Dermis microvascular lymphatic vessel endothelial cell (primary cell): ENCODE measurements around the gene GOPC. TPM values are rescaled to one million over a fixed set of nuclear protein-coding genes. Genes with fewer than 3 reads are reported as not detected.

Source experiments
- DNase-seq, 2 donors: peaks; one replicate each; pipeline versions ENCODE4 v3.0.0 to v3.0.0-alpha.2; 2010; ENCODE audit warnings: low read depth in 2 of 2
- total RNA-seq: library from RNA; depleted of rRNA; stranded (reverse); fragments of >200 nt; gene quantifications from 2 replicates; pipeline ENCODE4 v1.2.1, GENCODE V29; 2014

GOPC gene
- total RNA-seq, 1 donor from 2014 or later = 25.0 TPM

- no peak for DNase-seq
These were observed 4.6 kb downstream of the GOPC start for GRCh38 chr6:117597755-117598154.

DNA sequence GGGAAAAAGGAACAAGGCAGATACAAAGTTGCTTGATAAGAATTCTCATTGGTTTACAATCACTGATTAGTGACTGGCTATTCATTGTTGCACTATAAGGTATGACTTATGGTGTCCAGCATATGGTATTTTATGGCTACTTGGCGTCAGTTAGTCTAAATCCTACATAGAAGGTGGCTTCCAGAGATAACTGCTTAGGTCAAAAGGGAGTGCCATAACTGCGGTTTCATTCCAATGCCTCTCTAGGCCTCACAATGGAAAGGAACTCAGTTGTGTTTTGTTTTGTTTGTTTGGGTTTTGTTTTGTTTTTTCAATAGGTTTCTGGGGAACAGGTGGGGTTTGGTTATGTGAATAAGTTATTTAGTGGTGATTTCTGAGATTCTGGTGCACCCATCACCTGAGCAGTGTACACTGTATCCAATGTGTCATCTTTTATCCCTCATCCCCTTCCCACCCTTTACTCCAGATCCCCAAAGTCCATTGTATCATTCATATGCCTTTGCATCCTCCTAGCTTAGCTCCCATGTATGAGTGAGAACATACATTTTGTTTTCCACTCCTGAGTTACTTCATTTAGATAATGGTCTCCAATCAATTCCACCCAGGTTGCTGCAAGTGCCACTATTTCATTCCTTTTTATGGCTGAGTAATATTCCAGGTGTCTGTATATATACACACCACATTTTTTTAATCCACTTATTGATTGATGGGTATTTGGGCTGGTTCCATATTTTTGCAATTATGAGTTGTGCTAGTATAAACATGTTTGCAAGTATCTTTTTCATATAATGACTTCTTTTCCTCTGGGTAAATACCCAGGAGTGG lies 7.0 kb downstream of the GOPC start:
- no peak for DNase-seq

DNA sequence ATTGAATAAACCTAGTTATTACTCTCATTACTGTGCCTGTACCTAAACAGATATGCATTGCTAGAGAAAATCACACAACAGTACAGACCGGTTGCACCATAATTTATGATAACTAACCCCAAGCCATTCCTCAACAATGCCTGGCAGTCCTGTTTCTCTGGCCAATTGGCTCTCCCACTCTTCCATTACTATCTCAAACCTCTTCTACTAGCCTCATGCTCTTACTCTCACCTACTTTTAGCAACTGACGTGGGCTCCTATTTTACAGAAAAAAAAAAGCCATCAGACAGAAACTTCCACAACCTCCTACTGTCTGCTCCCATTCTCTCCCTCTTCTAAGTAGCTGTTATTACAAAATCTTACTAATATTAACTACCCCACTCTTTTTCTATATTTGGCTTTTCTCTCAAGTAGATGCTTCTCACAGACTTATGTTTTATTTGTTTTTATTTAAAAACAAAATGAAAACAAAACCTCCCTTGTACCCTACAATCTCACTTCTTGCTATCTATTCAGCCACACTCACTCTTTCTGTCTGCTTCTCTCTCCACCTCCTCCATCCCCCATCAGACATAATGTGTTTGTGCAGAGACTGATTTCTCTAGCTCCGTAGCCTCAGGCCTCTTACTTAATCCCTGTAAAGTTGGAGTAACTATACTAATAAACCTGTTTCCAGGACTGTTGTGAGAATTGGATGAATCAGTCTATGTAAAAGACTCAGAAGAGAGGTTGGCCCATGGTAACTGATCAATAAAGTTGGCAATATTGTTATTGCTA lies 9.1 kb downstream of the GOPC start:
- DNase-seq = no peak

- no peak for DNase-seq
These were observed 10.9 kb downstream of the GOPC start for GRCh38 chr6:117591405-117591804.

GRCh38 chr6:117590447-117590846 lies 11.9 kb downstream of the GOPC start:
- no peak for DNase-seq

- no peak for DNase-seq
These were observed 16.7 kb downstream of the GOPC start for GRCh38 chr6:117585647-117586046.

GRCh38 chr6:117574198-117574597 lies 28.1 kb downstream of the GOPC start:
- no peak for DNase-seq

DNA sequence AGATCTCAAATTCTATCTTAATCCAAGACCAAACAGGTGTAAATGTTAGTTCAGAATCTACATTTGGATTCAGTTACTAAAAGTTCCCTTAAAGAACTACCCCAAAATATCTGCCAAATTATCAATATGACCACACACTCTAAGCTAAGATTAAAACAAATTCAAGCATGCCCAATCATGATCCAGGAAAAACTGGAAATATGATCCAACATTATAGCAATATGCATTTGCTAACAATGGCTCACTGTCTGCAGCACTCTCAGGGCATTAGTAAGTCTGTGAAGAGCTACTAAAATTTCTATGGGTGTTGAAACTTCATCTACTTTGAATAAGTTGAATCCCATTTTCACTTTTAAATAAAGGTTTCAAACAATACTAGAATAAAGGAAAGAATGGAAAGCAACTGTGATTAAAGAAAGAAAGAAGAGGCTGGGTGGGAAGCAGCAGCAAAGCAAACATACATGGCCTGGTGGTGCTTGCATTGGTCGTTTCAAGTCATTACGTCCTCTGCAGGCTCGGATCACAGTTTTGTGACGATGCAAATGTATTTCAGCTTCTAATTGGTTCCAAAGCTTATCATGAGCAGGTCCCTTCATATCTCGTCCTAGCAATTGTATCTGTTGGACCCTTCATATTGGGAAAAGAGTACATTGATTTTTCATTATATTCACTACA lies 29.2 kb downstream of the GOPC start:
- no peak for DNase-seq

GRCh38 chr6:117568831-117569410 lies 33.4 kb downstream of the GOPC start:
- DNase-seq = no peak

- DNase-seq = no peak
These were observed 34.1 kb downstream of the GOPC start for GRCh38 chr6:117568247-117568646.

- DNase-seq = no peak
These were observed 37.6 kb downstream of the GOPC start for GRCh38 chr6:117564681-117565080.

DNA sequence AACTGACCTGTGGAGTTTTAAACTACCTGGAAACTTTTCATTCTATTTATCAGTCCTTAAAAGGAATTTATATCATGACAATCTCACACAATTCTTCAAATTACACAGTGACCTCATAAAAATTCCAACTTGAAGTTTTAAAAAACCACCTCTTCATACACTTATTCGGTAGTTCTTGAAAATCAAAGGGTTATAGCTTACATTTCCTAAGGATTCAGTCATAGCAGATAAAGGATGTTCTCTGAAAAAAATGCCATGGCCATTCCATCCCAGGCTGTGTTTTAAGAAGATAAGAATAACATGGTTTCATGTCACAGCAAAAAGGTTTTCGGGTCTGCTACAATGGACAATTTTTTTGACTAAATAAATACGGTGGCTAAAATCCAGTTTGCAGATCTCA lies 41.2 kb downstream of the GOPC start:
- no peak for DNase-seq

GRCh38 chr6:117559299-117559698 lies 43.0 kb downstream of the GOPC start:
- no peak for DNase-seq

DNA sequence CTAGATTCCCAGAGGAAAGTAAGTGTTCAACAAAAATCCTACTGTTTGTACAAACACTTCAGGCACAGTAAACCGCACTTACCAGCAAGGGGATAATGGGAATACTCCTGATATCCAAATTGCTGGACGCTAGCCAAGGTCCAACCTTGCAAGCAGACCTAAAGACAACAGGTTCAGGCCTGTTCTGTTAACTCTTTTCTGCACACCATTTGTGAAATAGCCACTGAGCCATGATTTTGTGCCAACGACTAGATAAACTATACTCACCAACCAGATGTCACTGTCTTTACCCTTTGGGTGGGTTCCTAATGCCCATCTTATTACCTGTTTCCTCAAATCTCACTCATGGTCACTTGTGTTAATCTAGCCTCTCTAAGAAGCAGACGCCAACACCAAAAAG lies 43.5 kb downstream of the GOPC start:
- no peak for DNase-seq

DNA sequence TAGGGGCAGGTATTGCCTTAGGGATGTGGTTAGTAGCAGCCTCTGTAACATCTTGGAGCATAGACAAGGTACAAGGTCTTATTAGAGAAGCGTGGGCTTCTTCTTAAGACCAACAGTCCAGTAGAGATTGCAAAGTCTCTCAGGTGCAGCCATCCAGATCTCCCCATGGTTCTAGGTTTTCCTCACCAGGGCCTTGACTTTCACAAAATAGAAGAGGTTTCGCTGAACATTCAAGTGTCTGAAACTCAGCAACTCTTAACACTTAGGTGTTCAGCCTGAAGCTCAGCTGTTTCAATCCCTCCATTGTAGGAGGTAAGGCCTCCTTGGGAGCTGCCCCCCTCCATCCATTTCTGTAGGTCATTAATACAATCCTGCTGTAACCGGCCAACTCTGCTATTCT lies 44.4 kb downstream of the GOPC start:
- no peak for DNase-seq

DNA sequence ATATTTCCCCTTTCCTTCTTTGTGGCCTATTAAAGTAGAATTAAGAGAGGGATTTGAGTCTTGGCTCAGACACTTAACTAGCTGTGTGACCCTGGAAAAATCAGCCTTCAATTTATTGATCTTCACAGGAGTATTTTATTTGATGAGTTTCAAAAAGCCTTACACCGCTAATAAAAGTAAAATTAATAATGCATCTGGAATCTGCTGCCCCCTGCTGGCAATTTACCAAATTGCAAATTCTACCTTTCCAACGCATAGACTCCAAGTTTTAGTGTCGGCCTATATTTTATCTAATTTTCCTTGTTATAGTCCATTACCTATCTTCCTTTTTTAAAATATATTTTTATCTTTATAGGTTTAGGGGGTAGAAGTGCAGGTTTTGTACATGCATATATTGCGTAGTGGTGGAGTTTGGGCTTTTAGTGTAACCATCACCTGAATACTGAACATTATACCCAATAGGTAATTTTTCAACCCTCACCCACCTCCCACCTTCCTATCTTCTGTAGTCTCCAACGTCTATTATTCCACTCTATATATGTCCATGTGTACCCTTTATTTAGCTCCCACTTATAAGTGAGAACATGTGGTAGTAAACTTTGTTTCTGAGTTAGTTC lies 46.3 kb downstream of the GOPC start:
- DNase-seq = peak; percentile 30 to 52

GRCh38 chr6:117555262-117555849 lies 47.0 kb downstream of the GOPC start:
- peak in 1 of 2 donors; percentile 17 for DNase-seq

DNA sequence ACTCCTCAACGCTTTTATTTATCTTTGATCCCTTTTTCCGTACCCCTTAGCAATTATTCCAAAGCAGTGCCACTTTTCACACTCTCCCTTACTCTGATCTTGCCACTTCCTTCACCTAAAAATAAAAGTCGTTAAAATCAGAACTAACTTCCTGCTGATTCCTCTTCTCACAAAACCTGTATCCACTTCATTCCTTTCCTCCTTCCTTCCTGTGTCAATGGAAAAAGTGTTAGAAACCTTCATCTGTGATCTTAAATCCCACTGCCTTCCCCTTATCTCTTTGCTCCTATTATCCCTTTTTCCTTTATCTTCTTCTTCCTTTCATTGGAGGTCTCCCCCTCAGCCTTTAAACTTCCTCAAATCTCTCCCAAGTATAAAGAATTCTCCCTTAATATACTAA lies 49.2 kb downstream of the GOPC start:
- DNase-seq = no peak

- no peak for DNase-seq
These were observed 49.7 kb downstream of the GOPC start for GRCh38 chr6:117552618-117553017.

GRCh38 chr6:117550618-117551242 lies 51.6 kb downstream of the GOPC start:
- DNase-seq = no peak
